ENCODE data around the gene LHPP. TPM values are rescaled to one million over a fixed set of nuclear protein-coding genes. Genes with fewer than 3 reads are reported as not detected.

The LHPP gene
- total and polyA plus RNA-seq, 10 of the 15 experiments (the other 5 are each of a cell fraction or from before 2014, with no cell fraction given) = 0.79 to 9.8 (median 6.7) TPM

GRCh38 chr10:124601431-124602120 is 140.0 kb downstream of the LHPP start:
- H2AFZ ChIP-seq (ENCODE audit: control insufficient read depth, low read depth, low read length) = no peak overlapping the region
- no peaks in the 10 kb centered on the region for H3K36me3 ChIP-seq (ENCODE audit: control insufficient read depth in 2 of 2, insufficient read depth in 2 of 2, low read length in 1 of 2)
- H3K27ac ChIP-seq (ENCODE audit: control insufficient read depth, insufficient read depth) = no peak overlapping the region
- no peaks in the 10 kb centered on the region for H3K9me3 ChIP-seq (replicated peaks; ENCODE audit: control insufficient read depth, insufficient read depth, low read length)
- peaks cover 7% of the 10 kb centered on the region for H3K4me1 ChIP-seq (ENCODE audit: control insufficient read depth, insufficient read depth, low read length)
- in situ Hi-C loops (cut with MboI) = no loop called here
- BruUV-seq (replicated peaks) = no TSS peak
- ChIA-PET CTCF (no interaction called here), RAD21 (ENCODE audit: unreplicated experiment) (no interaction called here), POLR2A (no interaction called here), SMC1A (ENCODE audit: uncharacterized antibody, unreplicated experiment) (interaction anchor here (0.7 kb wide), 1 partner anchor 121 kb away, joined by 3 read pairs; no protein-coding TSS in a partner anchor)
- H3K9ac ChIP-seq (ENCODE audit: control insufficient read depth, insufficient read depth, low read length) = no peak overlapping the region
- H3K79me2 ChIP-seq (ENCODE audit: control insufficient read depth, insufficient read depth, low read length) = no peaks in the 10 kb centered on the region
- peak overlapping the region; percentile 28; the same call in 1 of the 2 replicates for H3K4me2 ChIP-seq (ENCODE audit: control insufficient read depth, insufficient read depth)
- ATAC-seq (peak; percentile 70), DNase-seq (ENCODE audit: low read depth, low spot score) (peak; percentile 34), FAIRE-seq (peak; percentile 7)
- H4K20me1 ChIP-seq (ENCODE audit: control insufficient read depth, insufficient read depth) = no peaks in the 10 kb centered on the region
- intact Hi-C loops (cut with micrococcal nuclease; ENCODE audit: unreplicated experiment) = no loop called here
- no peak overlapping the region for H3K4me3 ChIP-seq
- 7% methylated on average over 28 of the region's 29 CpGs for WGBS (ENCODE audit: insufficient coverage, insufficient replicate concordance, low lambda C conversion rate, missing lambda C conversion rate)
- no peaks in the 10 kb centered on the region for H3K27me3 ChIP-seq (replicated peaks in 1 of 2; ENCODE audit: control insufficient read depth in 2 of 2, insufficient read depth in 2 of 2, low read length in 1 of 2)
- 0 out of 2 replicates have a peak, but pooled peaks have one; percentile 48 for TF ChIP-seq TCF3 (IDR thresholded peaks at IDR 0.05; ENCODE audit: borderline replicate concordance, insufficient read depth, low read depth, low read length)
- TF ChIP-seq YBX1 (IDR thresholded peaks at IDR 0.05) = no peak
- TF ChIP-seq BHLHE40 (IDR thresholded peaks at IDR 0.05; ENCODE audit: borderline replicate concordance in 1 of 2, low read depth in 2 of 2, low read length in 1 of 2) = peak in 1 of 2 experiments; percentile 35; a peak in 2 of 4 replicates

- Histone ChIP-seq H3K79me2 (ENCODE audit: control insufficient read depth, insufficient read depth, low read length) (no peaks in the 10 kb centered on the region), H3K4me1 (ENCODE audit: control insufficient read depth, insufficient read depth, low read length) (peaks cover 7% of the 10 kb centered on the region), H2AFZ (ENCODE audit: control insufficient read depth, low read depth, low read length) (no peak overlapping the region), H3K27me3 (replicated peaks in 1 of 2; ENCODE audit: control insufficient read depth in 2 of 2, insufficient read depth in 2 of 2, low read length in 1 of 2) (no peaks in the 10 kb centered on the region), H4K20me1 (ENCODE audit: control insufficient read depth, insufficient read depth) (no peaks in the 10 kb centered on the region), H3K4me3 (no peak overlapping the region), H3K27ac (ENCODE audit: control insufficient read depth, insufficient read depth) (no peak overlapping the region), H3K36me3 (ENCODE audit: control insufficient read depth in 2 of 2, insufficient read depth in 2 of 2, low read length in 1 of 2) (no peaks in the 10 kb centered on the region), H3K4me2 (ENCODE audit: control insufficient read depth, insufficient read depth) (no peak overlapping the region), H3K9ac (ENCODE audit: control insufficient read depth, insufficient read depth, low read length) (no peak overlapping the region), H3K9me3 (replicated peaks; ENCODE audit: control insufficient read depth, insufficient read depth, low read length) (no peaks in the 10 kb centered on the region)
- SMC1A ChIA-PET (ENCODE audit: uncharacterized antibody, unreplicated experiment) = no interaction called here
- BruUV-seq (replicated peaks) = no TSS peak
- POLR2A ChIA-PET = no interaction called here
- in situ Hi-C loops (cut with MboI) = no loop called here
- RAD21 ChIA-PET (ENCODE audit: unreplicated experiment) = no interaction called here
- CTCF ChIA-PET = no interaction called here
- ATAC-seq (no peak), DNase-seq (ENCODE audit: low read depth, low spot score) (no peak), FAIRE-seq (no peak)
- intact Hi-C loops (cut with micrococcal nuclease; ENCODE audit: unreplicated experiment) = no loop called here
- WGBS (ENCODE audit: insufficient coverage, insufficient replicate concordance, low lambda C conversion rate, missing lambda C conversion rate) = 50% methylated on average over 12 of the region's 12 CpGs
- no peak for TF ChIP-seq FOXK2 (IDR thresholded peaks at IDR 0.05)
- no peak for TF ChIP-seq JUND (IDR thresholded peaks at IDR 0.05; ENCODE audit: low read depth, low read length)
- no peak for TF ChIP-seq GABPA (IDR thresholded peaks at IDR 0.05; ENCODE audit: low read depth)
- no peak for TF ChIP-seq CEBPZ (IDR thresholded peaks at IDR 0.05; ENCODE audit: low read depth, low read length)
- TF ChIP-seq MLLT1 (IDR thresholded peaks at IDR 0.05) = no peak
- no peak for TF ChIP-seq RELA (IDR thresholded peaks at IDR 0.05; ENCODE audit: borderline replicate concordance, partially characterized antibody)
- TF ChIP-seq PBX3 (IDR thresholded peaks at IDR 0.05; ENCODE audit: insufficient replicate concordance, low read depth, low read length) = no peak
These were observed 140.5 kb downstream of the LHPP start for GRCh38 chr10:124602121-124602561.
